GM12801 (cell line): ENCODE measurements around the gene TMPRSS7.

Experiments
- TF ChIP-seq, protein P1 (sequence below): IDR thresholded peaks from one replicate; pipeline ENCODE4 v1.5.1; 2011; ENCODE audit warnings: control low read depth; ENCODE audit not compliant: insufficient read length; ENCODE audit errors: extremely low read depth

Gene TMPRSS7

DNA sequence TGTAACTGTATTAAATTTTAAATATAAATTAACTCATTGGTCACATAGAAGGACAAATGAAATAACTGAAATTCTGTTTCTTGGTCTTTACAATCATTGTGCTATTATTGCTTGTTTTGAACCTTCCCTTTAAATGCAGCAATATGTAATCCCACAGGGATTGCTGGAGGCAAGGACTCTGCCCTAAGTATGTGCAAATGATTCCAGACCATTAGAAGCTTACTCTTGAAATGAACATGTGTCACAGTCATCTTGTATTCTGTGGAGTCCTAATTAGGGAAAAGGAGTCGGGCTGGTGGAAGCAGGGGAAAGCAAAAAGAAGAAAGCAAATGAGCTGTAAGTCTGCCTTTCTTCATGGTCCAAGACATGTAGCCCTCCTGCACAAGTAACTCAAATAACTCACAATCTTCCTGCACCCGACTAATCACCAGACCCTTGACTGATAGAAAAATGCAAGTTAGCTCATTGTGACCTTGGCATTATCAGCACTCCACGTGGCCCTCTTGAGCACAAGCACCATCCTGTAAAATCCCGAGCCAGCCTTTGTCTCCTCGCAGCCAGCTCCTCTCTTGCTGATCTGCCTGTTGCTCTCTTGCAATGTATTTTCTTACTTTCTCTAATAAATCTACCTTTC, 2.3 kb upstream of the TMPRSS7 start:
- TF ChIP-seq, protein P1, sequence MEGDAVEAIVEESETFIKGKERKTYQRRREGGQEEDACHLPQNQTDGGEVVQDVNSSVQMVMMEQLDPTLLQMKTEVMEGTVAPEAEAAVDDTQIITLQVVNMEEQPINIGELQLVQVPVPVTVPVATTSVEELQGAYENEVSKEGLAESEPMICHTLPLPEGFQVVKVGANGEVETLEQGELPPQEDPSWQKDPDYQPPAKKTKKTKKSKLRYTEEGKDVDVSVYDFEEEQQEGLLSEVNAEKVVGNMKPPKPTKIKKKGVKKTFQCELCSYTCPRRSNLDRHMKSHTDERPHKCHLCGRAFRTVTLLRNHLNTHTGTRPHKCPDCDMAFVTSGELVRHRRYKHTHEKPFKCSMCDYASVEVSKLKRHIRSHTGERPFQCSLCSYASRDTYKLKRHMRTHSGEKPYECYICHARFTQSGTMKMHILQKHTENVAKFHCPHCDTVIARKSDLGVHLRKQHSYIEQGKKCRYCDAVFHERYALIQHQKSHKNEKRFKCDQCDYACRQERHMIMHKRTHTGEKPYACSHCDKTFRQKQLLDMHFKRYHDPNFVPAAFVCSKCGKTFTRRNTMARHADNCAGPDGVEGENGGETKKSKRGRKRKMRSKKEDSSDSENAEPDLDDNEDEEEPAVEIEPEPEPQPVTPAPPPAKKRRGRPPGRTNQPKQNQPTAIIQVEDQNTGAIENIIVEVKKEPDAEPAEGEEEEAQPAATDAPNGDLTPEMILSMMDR, result no peak

DNA sequence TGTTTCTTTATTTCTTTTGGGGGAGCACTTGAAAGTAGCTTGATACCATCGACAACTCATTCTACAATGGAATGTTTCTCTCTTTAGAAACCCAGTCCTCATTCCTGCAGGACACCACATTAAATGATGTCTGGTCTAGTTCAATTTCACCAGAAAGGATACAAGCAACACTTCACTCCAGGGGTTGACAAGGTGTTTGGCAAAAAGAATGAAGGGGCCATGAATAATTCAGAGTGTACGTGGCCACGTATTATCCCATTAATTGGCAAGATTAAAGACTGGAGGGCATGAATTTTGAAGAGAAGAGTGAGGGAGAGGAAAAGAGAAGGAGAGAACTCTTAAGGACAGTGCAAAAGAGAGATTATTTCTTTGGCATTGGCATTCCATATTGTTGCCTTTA, 705 bp downstream of the TMPRSS7 start:
- TF ChIP-seq, protein P1, result no peak

DNA sequence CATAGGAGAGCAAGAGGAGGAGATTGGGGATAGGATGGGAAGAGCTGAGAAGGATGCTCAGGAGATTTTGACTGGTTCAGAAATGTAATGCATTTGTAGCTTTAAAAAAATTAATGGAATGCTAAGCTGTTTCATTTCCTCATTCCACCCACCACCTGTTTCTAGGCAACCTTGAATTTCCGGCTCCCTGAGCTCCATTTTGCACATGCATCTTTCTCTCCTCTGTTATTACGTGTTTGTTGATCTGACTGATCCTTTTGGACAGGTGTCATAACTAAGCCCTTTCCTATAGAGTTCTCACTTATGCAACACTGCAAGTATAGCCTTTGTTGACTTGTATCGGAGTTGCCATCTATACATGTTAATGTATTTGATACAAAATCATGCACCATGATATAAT, 4.3 kb downstream of the TMPRSS7 start:
- TF ChIP-seq, protein P1, result no peak

DNA sequence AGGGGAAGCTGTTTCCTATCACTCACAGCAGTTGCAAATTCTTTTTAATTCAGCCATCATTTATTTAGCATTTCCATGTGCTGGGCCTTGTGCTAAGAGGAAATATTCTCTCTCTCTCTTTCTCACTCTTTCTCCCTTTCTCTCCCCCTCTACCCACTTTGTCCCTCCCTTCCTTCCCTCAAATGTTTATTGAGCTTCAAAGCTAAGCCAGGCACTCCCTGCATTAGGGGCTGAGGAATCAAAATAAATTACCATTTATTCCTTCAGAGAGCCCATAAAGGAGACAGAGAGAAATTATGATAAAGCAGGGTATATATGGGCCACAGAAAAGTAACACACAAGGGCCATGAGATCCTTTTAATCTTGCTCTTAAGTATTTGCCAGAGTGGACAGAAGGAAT, 6.8 kb downstream of the TMPRSS7 start:
- TF ChIP-seq, protein P1, result no peak

- TF ChIP-seq, protein P1, result no peak
These were observed 8.3 kb downstream of the TMPRSS7 start for GRCh38 chr3:112042842-112043280.

- TF ChIP-seq, protein P1, result no peak
These were observed 9.2 kb downstream of the TMPRSS7 start for GRCh38 chr3:112043621-112044201.

DNA sequence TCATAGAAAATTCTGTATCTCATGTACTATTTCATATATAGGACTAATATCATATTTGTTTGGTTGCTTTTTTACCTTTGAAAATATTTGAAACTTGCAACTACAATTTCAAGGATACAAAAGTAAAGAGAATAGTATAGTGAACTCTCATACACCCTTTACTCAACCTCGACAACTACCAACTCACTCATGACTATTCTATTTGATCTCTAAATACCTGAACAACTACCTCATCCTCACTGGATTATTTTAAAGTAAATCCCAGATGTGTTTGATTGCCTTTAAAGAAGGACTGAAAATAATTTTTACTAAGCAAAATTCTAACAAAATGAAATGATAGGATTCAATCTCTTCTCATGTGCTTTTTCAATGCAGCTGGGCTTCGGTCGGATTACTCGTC, 12.1 kb downstream of the TMPRSS7 start:
- TF ChIP-seq, protein P1, result no peak
